Caco-2 (cell line): ENCODE measurements around the gene DRD4. TPM values are rescaled to one million over a fixed set of nuclear protein-coding genes. Genes with fewer than 3 reads are reported as not detected.

Experiments used
- BruUV-seq: library from RNA; stranded (reverse); fragments of 400-500 nt; replicated peaks from 2 replicates; lab custom pipeline; 2021; lab: Mats Ljungman, UMichigan
- CTCF ChIA-PET: fragments of 300-600 bp; sonication (Branson Sonifier 250); formaldehyde crosslinking; loops from one replicate; lab custom pipeline; 2022; ENCODE audit warnings: antibody characterized with exemption; lab: Charles Lee
- POLR2A ChIA-PET: fragments of 300-600 bp; sonication (Branson Sonifier 250); formaldehyde crosslinking; loops from one replicate; lab custom pipeline; 2022; ENCODE audit warnings: antibody characterized with exemption; lab: Charles Lee
- DNase-seq, 2 experiments: peaks; one replicate each; pipeline versions ENCODE4 v3.0.0 to v3.0.0-alpha.2; 2020 to 2022
- H3K27me3 ChIP-seq: replicated peaks from 2 replicates; pipeline ENCODE4 v1.6.0; 2011; ENCODE audit warnings: low read length; ENCODE audit not compliant: control insufficient read depth, insufficient read depth
- H3K36me3 ChIP-seq: 2 replicates; pipeline ENCODE4 v1.5.1; 2011; ENCODE audit warnings: low read length; ENCODE audit not compliant: control insufficient read depth, insufficient read depth
- H3K4me1 ChIP-seq: fragments of 250-450 bp; sonication (Bioruptor Pico); 2 replicates; pipeline ENCODE4 v1.5.1; 2020; ENCODE audit warnings: mild to moderate bottlenecking
- H3K4me3 ChIP-seq: 2 replicates; pipeline ENCODE4 v1.5.1; 2011; ENCODE audit warnings: low read depth, mild to moderate bottlenecking, control low read depth, low read length
- H3K9me3 ChIP-seq: fragments of 250-450 bp; sonication (Bioruptor Pico); 2 replicates; pipeline ENCODE4 v1.5.1; 2020; ENCODE audit warnings: mild to moderate bottlenecking, moderate library complexity
- H3K27ac Mint-ChIP-seq: one replicate; pipeline ENCODE4 v1.8.0; 2022; ENCODE audit warnings: mixed read lengths; ENCODE audit not compliant: unreplicated experiment
- H3K27me3 Mint-ChIP-seq: one replicate; pipeline ENCODE4 v1.8.0; 2022; ENCODE audit warnings: mixed read lengths; ENCODE audit not compliant: insufficient read depth, unreplicated experiment
- H3K36me3 Mint-ChIP-seq: one replicate; pipeline ENCODE4 v1.8.0; 2022; ENCODE audit warnings: mild to moderate bottlenecking, mixed read lengths; ENCODE audit not compliant: insufficient read depth, unreplicated experiment
- H3K4me1 Mint-ChIP-seq: one replicate; pipeline ENCODE4 v1.8.0; 2022; ENCODE audit warnings: low read depth, mixed read lengths; ENCODE audit not compliant: unreplicated experiment
- H3K4me3 Mint-ChIP-seq: one replicate; pipeline ENCODE4 v1.8.0; 2022; ENCODE audit warnings: mild to moderate bottlenecking, moderate library complexity, mixed read lengths; ENCODE audit not compliant: unreplicated experiment
- H3K9me3 Mint-ChIP-seq: one replicate; pipeline ENCODE4 v1.8.0; 2022; ENCODE audit warnings: mixed read lengths; ENCODE audit not compliant: unreplicated experiment
- intact Hi-C: fragments of 100-400 bp; cut with micrococcal nuclease; formaldehyde crosslinking; loops from one replicate; pipeline ENCODE4 v1.10.0; 2022; ENCODE audit not compliant: unreplicated experiment
- total RNA-seq: library from RNA; stranded (reverse); gene quantifications from 2 replicates; pipeline ENCODE4 v1.2.3, GENCODE V29; 2022
- TF ChIP-seq, protein P1 (sequence below), 2 experiments: fragments of 200-600 bp in 1 of 2; IDR thresholded peaks; 1 replicate in 1 of 2; 2 replicates in 1 of 2; pipeline versions ENCODE4 v1.5.1 to v1.8.0; 2011 to 2022; ENCODE audit warnings: antibody characterized with exemption in 1 of 2, control low read depth in 1 of 2, inconsistent platforms in 1 of 2, low read depth in 1 of 2, low read length in 1 of 2, mild to moderate bottlenecking in 1 of 2, moderate library complexity in 1 of 2; ENCODE audit not compliant: insufficient read depth in 1 of 2, severe bottlenecking in 1 of 2, unreplicated experiment in 1 of 2

Gene DRD4
- total RNA-seq, 1 experiment from 2014 or later: 1.0 TPM

DNA sequence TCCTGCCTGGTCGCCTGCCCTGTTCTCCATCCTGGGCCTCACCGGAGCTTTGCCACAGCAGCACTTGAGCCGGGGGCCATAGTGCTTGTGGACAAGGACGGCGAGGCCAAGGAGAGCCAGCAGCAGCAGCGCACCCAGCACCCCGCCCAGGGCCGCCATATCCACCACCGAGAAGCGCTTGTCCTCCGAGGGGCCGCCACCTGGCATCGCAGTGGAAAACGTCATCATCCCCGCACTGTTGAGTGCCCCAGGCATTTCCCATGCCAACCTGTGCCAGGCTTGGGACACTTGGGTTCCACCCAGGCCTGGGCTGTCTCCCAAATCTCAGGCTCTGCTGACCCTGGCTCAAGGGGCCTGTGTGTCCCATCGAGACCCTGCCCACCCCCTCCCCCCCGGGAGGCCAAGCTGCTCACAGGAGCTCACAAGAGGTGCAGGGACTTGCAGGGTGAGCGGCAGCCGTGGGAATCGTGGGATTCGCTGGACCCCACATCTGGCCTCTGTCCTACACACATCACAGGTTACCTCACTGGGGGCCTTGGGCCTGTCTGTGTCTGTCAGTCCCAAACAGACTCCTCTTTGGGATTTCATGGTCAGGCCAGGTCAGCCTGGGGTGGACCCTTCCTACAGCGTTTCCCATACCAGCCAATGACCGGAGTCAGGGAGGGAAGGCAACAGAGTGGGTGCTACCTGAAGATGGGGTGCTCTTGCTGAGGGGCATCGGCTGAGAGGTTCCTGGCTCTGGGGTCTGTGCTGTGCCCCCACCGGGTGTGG lies 19.0 kb upstream of the DRD4 start:
- H3K36me3 Mint-ChIP-seq: peaks cover 87% of the 10 kb centered on the region
- TF ChIP-seq, protein P1, sequence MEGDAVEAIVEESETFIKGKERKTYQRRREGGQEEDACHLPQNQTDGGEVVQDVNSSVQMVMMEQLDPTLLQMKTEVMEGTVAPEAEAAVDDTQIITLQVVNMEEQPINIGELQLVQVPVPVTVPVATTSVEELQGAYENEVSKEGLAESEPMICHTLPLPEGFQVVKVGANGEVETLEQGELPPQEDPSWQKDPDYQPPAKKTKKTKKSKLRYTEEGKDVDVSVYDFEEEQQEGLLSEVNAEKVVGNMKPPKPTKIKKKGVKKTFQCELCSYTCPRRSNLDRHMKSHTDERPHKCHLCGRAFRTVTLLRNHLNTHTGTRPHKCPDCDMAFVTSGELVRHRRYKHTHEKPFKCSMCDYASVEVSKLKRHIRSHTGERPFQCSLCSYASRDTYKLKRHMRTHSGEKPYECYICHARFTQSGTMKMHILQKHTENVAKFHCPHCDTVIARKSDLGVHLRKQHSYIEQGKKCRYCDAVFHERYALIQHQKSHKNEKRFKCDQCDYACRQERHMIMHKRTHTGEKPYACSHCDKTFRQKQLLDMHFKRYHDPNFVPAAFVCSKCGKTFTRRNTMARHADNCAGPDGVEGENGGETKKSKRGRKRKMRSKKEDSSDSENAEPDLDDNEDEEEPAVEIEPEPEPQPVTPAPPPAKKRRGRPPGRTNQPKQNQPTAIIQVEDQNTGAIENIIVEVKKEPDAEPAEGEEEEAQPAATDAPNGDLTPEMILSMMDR (IDR thresholded peaks at IDR 0.05; ENCODE audit: insufficient read depth in 1 of 2, low read depth in 1 of 2, low read length in 1 of 2, severe bottlenecking in 1 of 2, unreplicated experiment in 1 of 2): no peak
- no peaks in the 10 kb centered on the region for H3K9me3 ChIP-seq
- H3K4me1 Mint-ChIP-seq: peaks cover 5% of the 10 kb centered on the region
- H3K4me3 ChIP-seq: no peak overlapping the region
- H3K27me3 ChIP-seq: no peaks in the 10 kb centered on the region
- no peaks in the 10 kb centered on the region for H3K27me3 Mint-ChIP-seq
- H3K4me3 Mint-ChIP-seq: no peak overlapping the region
- intact Hi-C loops: loop anchor here (5.0 kb wide), 1 partner anchor 51 kb away; no protein-coding TSS in a partner anchor
- H3K36me3 ChIP-seq: peaks cover 2% of the 10 kb centered on the region
- DNase-seq: no peak
- ChIA-PET POLR2A (interaction anchor here (0.6 kb wide), 1 partner anchor 42 kb away, joined by 5 read pairs; no protein-coding TSS in a partner anchor), CTCF (no interaction called here)
- H3K9me3 Mint-ChIP-seq: no peaks in the 10 kb centered on the region
- peak overlapping the region; percentile 22 for H3K27ac Mint-ChIP-seq
- H3K4me1 ChIP-seq: peaks cover 27% of the 10 kb centered on the region
- no TSS peak for BruUV-seq

DNA sequence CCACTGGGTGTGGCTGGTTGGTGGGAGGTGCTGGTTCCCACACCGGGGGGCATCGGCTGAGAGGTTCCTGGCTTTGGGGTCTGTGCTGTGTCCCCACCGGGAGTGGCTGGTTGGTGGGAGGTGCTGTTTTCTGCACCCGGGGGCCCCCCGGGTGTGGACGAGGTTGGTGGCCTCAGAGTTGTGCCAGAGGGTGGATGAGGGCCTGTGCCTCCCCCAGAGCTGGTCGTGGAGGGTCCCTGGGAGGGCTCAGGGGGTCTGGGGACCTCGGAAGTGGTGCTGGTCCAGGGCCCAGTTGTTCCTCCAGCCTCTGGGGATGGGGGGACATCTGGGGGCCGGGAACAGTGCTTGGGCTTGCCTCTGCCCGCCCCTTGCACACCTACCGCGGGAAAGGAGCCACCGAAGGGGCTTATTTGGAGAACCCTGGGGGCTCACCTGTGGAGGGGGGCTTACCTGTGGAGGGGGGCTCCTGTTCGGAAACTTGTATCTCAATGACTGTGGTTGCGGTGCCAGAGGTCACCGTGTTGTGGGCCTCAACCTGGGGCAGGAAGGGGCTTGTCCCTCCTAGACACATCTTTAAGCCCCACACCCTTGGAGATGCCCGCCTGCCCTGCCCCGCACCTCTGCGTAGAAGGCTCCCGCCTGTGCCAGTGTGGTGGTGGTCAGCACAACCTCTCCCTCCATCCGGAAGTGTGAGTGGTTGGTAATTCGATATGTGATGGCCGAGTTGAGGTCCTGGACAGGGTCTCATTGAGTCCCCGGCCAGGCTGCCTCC lies 18.0 kb upstream of the DRD4 start:
- CTCF ChIA-PET: no interaction called here
- Mint-ChIP-seq H3K9me3 (no peaks in the 10 kb centered on the region), H3K4me1 (peaks cover 5% of the 10 kb centered on the region), H3K4me3 (no peak overlapping the region), H3K27me3 (no peaks in the 10 kb centered on the region), H3K27ac (peak overlapping the region; percentile 22), H3K36me3 (peaks cover 83% of the 10 kb centered on the region)
- BruUV-seq: no TSS peak
- intact Hi-C loops: loop anchor here (5.0 kb wide), 1 partner anchor 52 kb away; no protein-coding TSS in a partner anchor
- no peak for DNase-seq
- TF ChIP-seq, protein P1 (IDR thresholded peaks at IDR 0.05; ENCODE audit: insufficient read depth in 1 of 2, low read depth in 1 of 2, low read length in 1 of 2, severe bottlenecking in 1 of 2, unreplicated experiment in 1 of 2): no peak
- H3K27me3 ChIP-seq: no peaks in the 10 kb centered on the region
- H3K4me3 ChIP-seq: no peak overlapping the region
- peaks cover 1% of the 10 kb centered on the region for H3K36me3 ChIP-seq
- peaks cover 23% of the 10 kb centered on the region for H3K4me1 ChIP-seq
- no peaks in the 10 kb centered on the region for H3K9me3 ChIP-seq
- POLR2A ChIA-PET: no interaction called here

GRCh38 chr11:619628-620050 lies 17.4 kb upstream of the DRD4 start:
- no peaks in the 10 kb centered on the region for H3K27me3 Mint-ChIP-seq
- H3K27ac Mint-ChIP-seq: no peak overlapping the region
- Histone ChIP-seq H3K36me3 (peaks cover 1% of the 10 kb centered on the region), H3K27me3 (no peaks in the 10 kb centered on the region), H3K4me3 (no peak overlapping the region), H3K4me1 (peaks cover 23% of the 10 kb centered on the region), H3K9me3 (no peaks in the 10 kb centered on the region)
- intact Hi-C loops: loop anchor here (5.0 kb wide), 1 partner anchor 52 kb away; no protein-coding TSS in a partner anchor
- no peak for DNase-seq
- H3K4me3 Mint-ChIP-seq: no peak overlapping the region
- CTCF ChIA-PET: no interaction called here
- POLR2A ChIA-PET: no interaction called here
- peaks cover 82% of the 10 kb centered on the region for H3K36me3 Mint-ChIP-seq
- BruUV-seq: no TSS peak
- no peaks in the 10 kb centered on the region for H3K9me3 Mint-ChIP-seq
- H3K4me1 Mint-ChIP-seq: no peaks in the 10 kb centered on the region
- TF ChIP-seq, protein P1 (IDR thresholded peaks at IDR 0.05; ENCODE audit: insufficient read depth in 1 of 2, low read depth in 1 of 2, low read length in 1 of 2, severe bottlenecking in 1 of 2, unreplicated experiment in 1 of 2): no peak
